ENCODE results near the gene CIAO2B. TPM values are rescaled to one million over a fixed set of nuclear protein-coding genes. Genes with fewer than 3 reads are reported as not detected.
A peak's percentile ranks its signal among the peaks of the same experiment; 100 is the strongest.

CIAO2B gene
- total RNA-seq, 1 donor = 97.4 TPM

- H3K4me1 ChIP-seq (ENCODE audit: insufficient read depth, low read length) = peaks cover 22% of the 10 kb centered on the region
- H3K4me2 ChIP-seq (ENCODE audit: insufficient read depth, low read length) = no peak overlapping the region
- no peak overlapping the region for H2AFZ ChIP-seq (ENCODE audit: low read length)
- H4K20me1 ChIP-seq (ENCODE audit: insufficient read depth, low read length) = no peaks in the 10 kb centered on the region
- H3K9me3 ChIP-seq (ENCODE audit: low read depth, low read length) = no peaks in the 10 kb centered on the region
- no peak overlapping the region for H3K4me3 ChIP-seq (ENCODE audit: insufficient read depth, low read length)
- H3K27me3 ChIP-seq (ENCODE audit: insufficient read depth, low read length) = peaks cover 47% of the 10 kb centered on the region
- TF ChIP-seq CTCF (IDR thresholded peaks at IDR 0.05; ENCODE audit: extremely low read depth, low read depth, low read length) = no peak
- DNase-seq (ENCODE audit: insufficient read length, low spot score, missing footprints) = peak; percentile 62
- no peak overlapping the region for H3K27ac ChIP-seq (ENCODE audit: low read depth, low read length)
- no peaks in the 10 kb centered on the region for H3K36me3 ChIP-seq (ENCODE audit: insufficient read depth, low read length)
- no peaks in the 10 kb centered on the region for H3K79me2 ChIP-seq (ENCODE audit: insufficient read depth, low read length)
Measured at GRCh38 chr16:66920924-66921680, 13.1 kb downstream of the CIAO2B start.

GRCh38 chr16:66920299-66920590 is 14.0 kb downstream of the CIAO2B start:
- Histone ChIP-seq H2AFZ (ENCODE audit: low read length) (no peak overlapping the region), H3K27me3 (ENCODE audit: insufficient read depth, low read length) (peaks cover 45% of the 10 kb centered on the region), H4K20me1 (ENCODE audit: insufficient read depth, low read length) (no peaks in the 10 kb centered on the region), H3K36me3 (ENCODE audit: insufficient read depth, low read length) (no peaks in the 10 kb centered on the region), H3K4me3 (ENCODE audit: insufficient read depth, low read length) (no peak overlapping the region), H3K79me2 (ENCODE audit: insufficient read depth, low read length) (no peaks in the 10 kb centered on the region), H3K4me2 (ENCODE audit: insufficient read depth, low read length) (no peak overlapping the region), H3K9me3 (ENCODE audit: low read depth, low read length) (no peaks in the 10 kb centered on the region), H3K27ac (ENCODE audit: low read depth, low read length) (no peak overlapping the region), H3K4me1 (ENCODE audit: insufficient read depth, low read length) (peaks cover 15% of the 10 kb centered on the region)
- TF ChIP-seq CTCF (IDR thresholded peaks at IDR 0.05; ENCODE audit: extremely low read depth, low read depth, low read length) = no peak
- DNase-seq (ENCODE audit: insufficient read length, low spot score, missing footprints) = no peak

GRCh38 chr16:66919569-66920298 is 14.5 kb downstream of the CIAO2B start:
- Histone ChIP-seq H3K9me3 (ENCODE audit: low read depth, low read length) (no peaks in the 10 kb centered on the region), H3K27me3 (ENCODE audit: insufficient read depth, low read length) (peaks cover 45% of the 10 kb centered on the region), H3K79me2 (ENCODE audit: insufficient read depth, low read length) (no peaks in the 10 kb centered on the region), H2AFZ (ENCODE audit: low read length) (no peak overlapping the region), H3K36me3 (ENCODE audit: insufficient read depth, low read length) (no peaks in the 10 kb centered on the region), H3K4me2 (ENCODE audit: insufficient read depth, low read length) (no peak overlapping the region), H3K27ac (ENCODE audit: low read depth, low read length) (no peak overlapping the region), H4K20me1 (ENCODE audit: insufficient read depth, low read length) (no peaks in the 10 kb centered on the region), H3K4me3 (ENCODE audit: insufficient read depth, low read length) (no peak overlapping the region), H3K4me1 (ENCODE audit: insufficient read depth, low read length) (peaks cover 12% of the 10 kb centered on the region)
- DNase-seq (ENCODE audit: insufficient read length, low spot score, missing footprints) = peak; percentile 41
- TF ChIP-seq CTCF (IDR thresholded peaks at IDR 0.05; ENCODE audit: extremely low read depth, low read depth, low read length) = no peak

GRCh38 chr16:66918803-66919568 is 15.2 kb downstream of the CIAO2B start, which contains the start of gene CDH16:
Gene CDH16 (minus strand): TSS chr16:66918885. CDS start chr16:66918065, 820 bp downstream.
- H2AFZ ChIP-seq (ENCODE audit: low read length) = no peak within 1 kb of the TSS
- H4K20me1 ChIP-seq (ENCODE audit: insufficient read depth, low read length) = no peaks in the 10 kb centered on the region
- H3K27ac ChIP-seq (ENCODE audit: low read depth, low read length) = no peak within 1 kb of the TSS
- no peak within 1 kb of the TSS for H3K4me3 ChIP-seq (ENCODE audit: insufficient read depth, low read length)
- no peaks in the 10 kb centered on the region for H3K79me2 ChIP-seq (ENCODE audit: insufficient read depth, low read length)
- H3K4me1 ChIP-seq (ENCODE audit: insufficient read depth, low read length) = peaks cover 10% of the 10 kb centered on the region
- H3K9me3 ChIP-seq (ENCODE audit: low read depth, low read length) = no peaks in the 10 kb centered on the region
- TF ChIP-seq CTCF (IDR thresholded peaks at IDR 0.05; ENCODE audit: extremely low read depth, low read depth, low read length) = no peak
- H3K27me3 ChIP-seq (ENCODE audit: insufficient read depth, low read length) = peaks cover 41% of the 10 kb centered on the region
- no peak within 1 kb of the TSS for H3K4me2 ChIP-seq (ENCODE audit: insufficient read depth, low read length)
- peak; percentile 77 for DNase-seq (ENCODE audit: insufficient read length, low spot score, missing footprints)
- H3K36me3 ChIP-seq (ENCODE audit: insufficient read depth, low read length) = no peaks in the 10 kb centered on the region
